ENCODE data around the gene CDC73. TPM values are rescaled to one million over a fixed set of nuclear protein-coding genes. Genes with fewer than 3 reads are reported as not detected.

Gene CDC73
- total and polyA plus RNA-seq, 2 of the 13 experiments (the other 11 are each of a cell fraction or from before 2014, with no cell fraction given), result 20.2 to 26.3 TPM

GRCh38 chr1:193181985-193182384 lies 60.2 kb downstream of the CDC73 start:
- BruUV-seq (replicated peaks), result no TSS peak
- Histone ChIP-seq H3K79me2 (ENCODE audit: insufficient read depth, low read length) (peaks cover 14% of the 10 kb centered on the region), H2AFZ (ENCODE audit: low read length) (no peak overlapping the region), H3K36me3 (replicated peaks in 1 of 2; ENCODE audit: control insufficient read depth in 1 of 2, insufficient read depth in 2 of 2, low read length in 2 of 2) (no peaks in the 10 kb centered on the region), H3K9me3 (ENCODE audit: low read length) (no peaks in the 10 kb centered on the region), H3K27me3 (ENCODE audit: control insufficient read depth in 1 of 2, insufficient read depth in 2 of 2, low read length in 2 of 2) (no peaks in the 10 kb centered on the region), H3K4me2 (ENCODE audit: low read depth, low read length) (no peak overlapping the region), H3K4me3 (replicated peaks in 1 of 3; ENCODE audit: insufficient read depth in 1 of 3, low read depth in 2 of 3, low read length in 3 of 3) (no peak overlapping the region), H3K9ac (ENCODE audit: insufficient read depth, low read depth, low read length) (no peak overlapping the region), H4K20me1 (ENCODE audit: insufficient read depth, low read length) (0 out of 2 replicates have a peak, but pooled peaks cover 4% of the 10 kb centered on the region), H3K4me1 (ENCODE audit: insufficient read depth, low read length) (peaks cover 16% of the 10 kb centered on the region), H3K27ac (ENCODE audit: extremely low read length, insufficient read depth, low read length) (no peak overlapping the region)
- 88% methylated on average over 2 of the region's 2 CpGs for WGBS (ENCODE audit: low lambda C conversion rate)
- intact Hi-C loops (cut with micrococcal nuclease; ENCODE audit: unreplicated experiment), result loop anchor here (5.0 to 10.0 kb wide), 2 partner anchors 163 to 215 kb away; no protein-coding TSS in a partner anchor
- FAIRE-seq (no peak), ATAC-seq (no peak), DNase-seq (ENCODE audit: low spot score) (no peak)
- in situ Hi-C loops (cut with HindIII; ENCODE audit: extremely low pct_ligation_motif_present, low pct_unique_long_range_greater_than_20kb), result no loop called here
- ChIA-PET CTCF (ENCODE audit: low intra/inter-chr PET ratio, low total read pairs) (interaction anchor here (1.9 kb wide), 1 partner anchor 338 kb away, joined by 14 read pairs; no protein-coding TSS in a partner anchor), POLR2A (no interaction called here)
- TF ChIP-seq CREM (IDR thresholded peaks at IDR 0.05) (no peak), CREM (CRISPR knock-in tag; IDR thresholded peaks at IDR 0.05) (no peak), ZNF747 (CRISPR knock-in tag; IDR thresholded peaks at IDR 0.05; ENCODE audit: borderline replicate concordance) (no peak), NFE2 (CRISPR knock-in tag; IDR thresholded peaks at IDR 0.05) (no peak), ZNF598 (CRISPR knock-in tag; IDR thresholded peaks at IDR 0.05; ENCODE audit: borderline replicate concordance) (no peak), KLF6 (CRISPR knock-in tag; IDR thresholded peaks at IDR 0.05) (no peak), ZNF670 (CRISPR knock-in tag; IDR thresholded peaks at IDR 0.05; ENCODE audit: borderline replicate concordance) (no peak)

- H4K20me1 ChIP-seq (ENCODE audit: insufficient read depth, low read length), result 0 out of 2 replicates have a peak, but pooled peaks cover 4% of the 10 kb centered on the region
- ATAC-seq (peak; percentile 70), FAIRE-seq (no peak), DNase-seq (ENCODE audit: low spot score) (peak; percentile 39)
- H3K36me3 ChIP-seq (replicated peaks in 1 of 2; ENCODE audit: control insufficient read depth in 1 of 2, insufficient read depth in 2 of 2, low read length in 2 of 2), result no peaks in the 10 kb centered on the region
- no peak overlapping the region for H3K27ac ChIP-seq (ENCODE audit: extremely low read length, insufficient read depth, low read length)
- no TSS peak for BruUV-seq (replicated peaks)
- ChIA-PET CTCF (ENCODE audit: low intra/inter-chr PET ratio, low total read pairs) (interaction anchor here (1.9 kb wide), 1 partner anchor 337 kb away, joined by 14 read pairs; no protein-coding TSS in a partner anchor), POLR2A (no interaction called here)
- no peak overlapping the region for H3K4me2 ChIP-seq (ENCODE audit: low read depth, low read length)
- TF ChIP-seq SP2 (CRISPR knock-in tag; IDR thresholded peaks at IDR 0.05) (no peak), SMC3 (IDR thresholded peaks at IDR 0.05; ENCODE audit: low read length) (peak; percentile 49; the same call in 1 of the 2 replicates), ARID3A (IDR thresholded peaks at IDR 0.05; ENCODE audit: low read depth, low read length) (peak; percentile 65; the same call in 1 of the 2 replicates), STAG1 (CRISPR knock-in tag; IDR thresholded peaks at IDR 0.05) (peak; percentile 62), CTCF (CRISPR knock-in tag; IDR thresholded peaks at IDR 0.05) (peak; percentile 64), SP140L (CRISPR knock-in tag; IDR thresholded peaks at IDR 0.05; ENCODE audit: borderline replicate concordance) (no peak)
- no peak overlapping the region for H3K9ac ChIP-seq (ENCODE audit: insufficient read depth, low read depth, low read length)
- H3K27me3 ChIP-seq (ENCODE audit: control insufficient read depth in 1 of 2, insufficient read depth in 2 of 2, low read length in 2 of 2), result no peaks in the 10 kb centered on the region
- peaks cover 16% of the 10 kb centered on the region for H3K4me1 ChIP-seq (ENCODE audit: insufficient read depth, low read length)
- H2AFZ ChIP-seq (ENCODE audit: low read length), result no peak overlapping the region
- in situ Hi-C loops (cut with HindIII; ENCODE audit: extremely low pct_ligation_motif_present, low pct_unique_long_range_greater_than_20kb) (no loop called here), intact Hi-C loops (cut with micrococcal nuclease; ENCODE audit: unreplicated experiment) (loop anchor here (1.0 to 10.0 kb wide), 3 partner anchors 162 to 337 kb away; no protein-coding TSS in a partner anchor)
- no peak overlapping the region; a peak in 1 of 6 replicates for H3K4me3 ChIP-seq (replicated peaks in 1 of 3; ENCODE audit: insufficient read depth in 1 of 3, low read depth in 2 of 3, low read length in 3 of 3)
- no peaks in the 10 kb centered on the region for H3K9me3 ChIP-seq (ENCODE audit: low read length)
- 6% methylated on average over 2 of the region's 2 CpGs for whole genome bisulfite sequencing (ENCODE audit: low lambda C conversion rate)
- H3K79me2 ChIP-seq (ENCODE audit: insufficient read depth, low read length), result peaks cover 18% of the 10 kb centered on the region
These were observed 61.3 kb downstream of the CDC73 start for GRCh38 chr1:193183019-193183627.

Measured in HepG2 (cell line).